Measurements from ENCODE around the gene PLIN1. TPM values are rescaled to one million over a fixed set of nuclear protein-coding genes. Genes with fewer than 3 reads are reported as not detected.

The PLIN1 gene
- total and polyA plus RNA-seq, 2 donors (not counting 3 experiments of a cell fraction or from before 2014, with no cell fraction given): 0.07 TPM; not detected in 1

DNA sequence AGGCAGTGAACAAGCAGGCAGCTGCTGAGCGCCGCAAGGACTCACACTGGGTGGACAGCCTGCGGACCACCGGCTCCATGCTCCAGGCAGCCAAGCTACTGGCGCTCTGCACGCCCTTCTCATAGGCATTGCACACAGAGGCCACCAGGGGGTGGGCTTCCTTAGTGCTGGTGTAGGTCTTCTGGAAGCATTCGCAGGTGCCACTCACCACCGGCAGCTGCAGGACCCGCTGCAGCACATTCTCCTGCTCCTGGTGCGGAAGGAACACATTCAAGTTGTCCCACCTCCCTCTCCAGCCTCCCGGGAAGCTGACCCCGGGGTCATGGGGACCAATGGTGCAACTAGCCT, 6.0 kb downstream of the PLIN1 start:
- no peak overlapping the region for H3K9ac ChIP-seq (replicated peaks; ENCODE audit: extremely low read depth, insufficient read depth, low read length)
- no peaks in the 10 kb centered on the region for H3K4me1 ChIP-seq (ENCODE audit: control insufficient read depth, extremely low read depth, insufficient read depth, low read length)
- peaks cover 0 to 1% of the 10 kb centered on the region in 2 experiments for H3K27me3 ChIP-seq (ENCODE audit: control insufficient read depth in 2 of 2, insufficient read depth in 2 of 2, low read length in 2 of 2)
- H4K20me1 ChIP-seq (replicated peaks; ENCODE audit: control insufficient read depth, extremely low read depth, insufficient read depth, low read length): no peaks in the 10 kb centered on the region
- ChIA-PET POLR2A (no interaction called here), CTCF (interaction anchor here (0.7 to 3.6 kb wide), 18 partner anchors 8 to 548 kb away, joined by 3 to 21 read pairs (median 5); no protein-coding TSS in a partner anchor)
- FAIRE-seq (peak; percentile 26), DNase-seq (ENCODE audit: low read depth, low spot score) (peak; percentile 37)
- H2AFZ ChIP-seq (ENCODE audit: low read depth, low read length): no peak overlapping the region
- H3K9me1 ChIP-seq (replicated peaks; ENCODE audit: control insufficient read depth, extremely low read depth, insufficient read depth, low read length): no peaks in the 10 kb centered on the region
- no peak overlapping the region for H3K27ac ChIP-seq (ENCODE audit: insufficient read depth, low read depth, low read length)
- H3K9me3 ChIP-seq (replicated peaks; ENCODE audit: control insufficient read depth, insufficient read depth, low read length): no peaks in the 10 kb centered on the region
- dilution Hi-C loops (cut with MboI; ENCODE audit: extremely low pct_ligation_motif_present, low sequenced_read_pairs) (no loop called here), intact Hi-C loops (cut with micrococcal nuclease) (loop anchor here (1.0 kb wide), 1 partner anchor 26 kb away; no protein-coding TSS in a partner anchor)
- TF ChIP-seq POLR2AphosphoS5 (IDR thresholded peaks at IDR 0.05; ENCODE audit: insufficient read depth, low read depth, low read length): no peak
- TF ChIP-seq MYC (IDR thresholded peaks at IDR 0.05; ENCODE audit: low read depth, low read length): no peak
- TF ChIP-seq CTCF (IDR thresholded peaks at IDR 0.05; ENCODE audit: extremely low read depth in 1 of 2, insufficient read depth in 1 of 2, low read depth in 1 of 2, low read length in 2 of 2): peak; percentile 51 to 79
- TF ChIP-seq, protein P1, sequence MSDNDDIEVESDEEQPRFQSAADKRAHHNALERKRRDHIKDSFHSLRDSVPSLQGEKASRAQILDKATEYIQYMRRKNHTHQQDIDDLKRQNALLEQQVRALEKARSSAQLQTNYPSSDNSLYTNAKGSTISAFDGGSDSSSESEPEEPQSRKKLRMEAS (IDR thresholded peaks at IDR 0.05; ENCODE audit: insufficient read depth, insufficient read length): no peak
- TF ChIP-seq FOS (IDR thresholded peaks at IDR 0.05; ENCODE audit: borderline replicate concordance, insufficient read depth, low read length): no peak
- TF ChIP-seq EZH2 (IDR thresholded peaks at IDR 0.05; ENCODE audit: borderline replicate concordance, low read depth, low read length, severe bottlenecking): no peak
- H3K4me3 ChIP-seq (replicated peaks in 1 of 3; ENCODE audit: insufficient read depth in 1 of 3, low read depth in 1 of 3, low read length in 3 of 3): no peak overlapping the region
- H3K36me3 ChIP-seq (ENCODE audit: control insufficient read depth in 2 of 2, extremely low read depth in 1 of 2, insufficient read depth in 2 of 2, low read length in 2 of 2): no peaks in the 10 kb centered on the region
- BruUV-seq (replicated peaks): no TSS peak
- H3K79me2 ChIP-seq (ENCODE audit: control insufficient read depth, insufficient read depth, low read length): no peaks in the 10 kb centered on the region
- no peak overlapping the region for H3K4me2 ChIP-seq (ENCODE audit: insufficient read depth, low read length)

All from endothelial cell of umbilical vein (primary cell).